ENCODE results near the gene REC8. TPM values are rescaled to one million over a fixed set of nuclear protein-coding genes. Genes with fewer than 3 reads are reported as not detected.

Gene REC8
- total and polyA plus RNA-seq, 2 of the 13 experiments (the other 11 are each of a cell fraction or from before 2014, with no cell fraction given): 3.4 to 14.7 TPM

GRCh38 chr14:24215495-24216344 lies 43.8 kb downstream of the REC8 start, which contains the start of gene MDP1 (continued):
- TF ChIP-seq MLXIP (CRISPR knock-in tag; IDR thresholded peaks at IDR 0.05; ENCODE audit: borderline replicate concordance) (no peak; the same call in 1 of the 2 replicates), TFDP2 (CRISPR knock-in tag; IDR thresholded peaks at IDR 0.05) (peak; percentile 89), HOXA7 (CRISPR knock-in tag; IDR thresholded peaks at IDR 0.05) (peak; percentile 76), HIVEP1 (CRISPR knock-in tag; IDR thresholded peaks at IDR 0.05) (peak; percentile 94), BORCS8-MEF2B (CRISPR knock-in tag; IDR thresholded peaks at IDR 0.05) (peak; percentile 99), TRAFD1 (CRISPR knock-in tag; IDR thresholded peaks at IDR 0.05; ENCODE audit: borderline replicate concordance) (no peak; the same call in 1 of the 2 replicates), MED1 (CRISPR knock-in tag; IDR thresholded peaks at IDR 0.05) (peak; percentile 95), TEAD3 (CRISPR knock-in tag; optimal IDR thresholded peaks at IDR 0.05; ENCODE audit: borderline replicate concordance) (no peak), ZNF562 (CRISPR knock-in tag; IDR thresholded peaks at IDR 0.05; ENCODE audit: borderline replicate concordance) (no peak; the same call in 1 of the 2 replicates), ZNF674 (CRISPR knock-in tag; IDR thresholded peaks at IDR 0.05; ENCODE audit: low read depth) (no peak), ZNF580 (CRISPR knock-in tag; IDR thresholded peaks at IDR 0.05; ENCODE audit: borderline replicate concordance, low read depth) (peak; percentile 99), ZFP90 (CRISPR knock-in tag; IDR thresholded peaks at IDR 0.05; ENCODE audit: borderline replicate concordance) (peak; percentile 99), IRF1 (CRISPR knock-in tag; IDR thresholded peaks at IDR 0.05; ENCODE audit: low read depth) (peak; percentile 52; the same call in 1 of the 2 replicates), ZNF513 (CRISPR knock-in tag; conservative IDR thresholded peaks at IDR 0.05) (peak; percentile 99), LBX2 (CRISPR knock-in tag; IDR thresholded peaks at IDR 0.05; ENCODE audit: borderline replicate concordance) (peak; percentile 90), EHMT2 (IDR thresholded peaks at IDR 0.05; ENCODE audit: borderline replicate concordance, low read depth, low read length) (0 out of 2 replicates have a peak, but pooled peaks have one; percentile 32), ELF3 (CRISPR knock-in tag; IDR thresholded peaks at IDR 0.05) (peak; percentile 95), ZNF441 (CRISPR knock-in tag; IDR thresholded peaks at IDR 0.05; ENCODE audit: borderline replicate concordance) (peak; percentile 88; the same call in 1 of the 2 replicates), ZNF530 (CRISPR knock-in tag; IDR thresholded peaks at IDR 0.05; ENCODE audit: low read depth) (no peak)

All from HepG2 (cell line).